K562 (cell line): Measurements from ENCODE around the gene RNFT2.

Experiments
- NBN ChIP-seq: fragments of 450-650 bp; IDR thresholded peaks from 2 replicates; pipeline ENCODE4 v1.6.1; 2016; ENCODE audit warnings: low read depth, mild to moderate bottlenecking
- NFYB ChIP-seq: IDR thresholded peaks from 2 replicates; pipeline ENCODE4 v1.6.1; 2011; ENCODE audit warnings: mild to moderate bottlenecking, moderate library complexity; ENCODE audit not compliant: insufficient read length; ENCODE audit errors: extremely low read depth
- NR2F6 ChIP-seq: fragments of 450-650 bp; formaldehyde crosslinking; IDR thresholded peaks from 2 replicates; pipeline ENCODE4 v1.4.0; 2020; ENCODE audit warnings: mild to moderate bottlenecking
- POLR2AphosphoS5 ChIP-seq: IDR thresholded peaks from 2 replicates; pipeline ENCODE4 v1.6.1; 2011; ENCODE audit warnings: mild to moderate bottlenecking, low read depth, low read length, moderate library complexity; ENCODE audit not compliant: control insufficient read depth, insufficient read depth
- TAF1 ChIP-seq: IDR thresholded peaks from 2 replicates; pipeline ENCODE4 v1.6.1; 2011; ENCODE audit warnings: mild to moderate bottlenecking, low read length, moderate library complexity; ENCODE audit not compliant: insufficient read depth, control insufficient read depth, severe bottlenecking; ENCODE audit errors: extremely low read depth
- TCF3 ChIP-seq: sonication (generic); formaldehyde crosslinking; IDR thresholded peaks from 2 replicates; pipeline ENCODE4 v1.4.0; 2020; ENCODE audit warnings: mild to moderate bottlenecking, missing genetic modification reagents
- TEAD1 ChIP-seq, 2 experiments: fragments of 450-650 bp in 1 of 2; sonication (generic) in 1 of 2; formaldehyde crosslinking; IDR thresholded peaks; 2 replicates each; pipeline versions ENCODE4 v1.4.0 to v1.8.0; 2020 to 2022; ENCODE audit warnings: mild to moderate bottlenecking in 2 of 2, missing genetic modification reagents in 1 of 2
- ZBED1 ChIP-seq: IDR thresholded peaks from 2 replicates; pipeline ENCODE4 v1.6.1; 2014
- ZBTB43 ChIP-seq: sonication (generic); formaldehyde crosslinking; IDR thresholded peaks from 2 replicates; pipeline ENCODE4 v1.8.0; 2023; ENCODE audit warnings: mild to moderate bottlenecking, missing genetic modification reagents
- ZFP1 ChIP-seq: fragments of 450-650 bp; formaldehyde crosslinking; IDR thresholded peaks from 2 replicates; pipeline ENCODE4 v1.4.0; 2020; ENCODE audit warnings: mild to moderate bottlenecking, mixed read lengths
- ZKSCAN1 ChIP-seq: fragments of 150-350 bp; IDR thresholded peaks from 2 replicates; pipeline ENCODE4 v1.6.1; 2016; ENCODE audit warnings: low read depth, low read length
- ZNF133 ChIP-seq: fragments of 250-450 bp; sonication (Bioruptor Pico); IDR thresholded peaks from 2 replicates; pipeline ENCODE4 v1.4.0; 2020; ENCODE audit warnings: mild to moderate bottlenecking
- ZNF174 ChIP-seq: fragments of 250-450 bp; sonication (Bioruptor Pico); IDR thresholded peaks from 2 replicates; pipeline ENCODE4 v1.4.0; 2020; ENCODE audit warnings: mild to moderate bottlenecking

- no peak for TF ChIP-seq ZFP1
- no peak for TF ChIP-seq ZBTB43 (CRISPR knock-in tag)
- TF ChIP-seq ZNF174 (CRISPR knock-in tag): no peak
- TF ChIP-seq TCF3 (CRISPR knock-in tag): no peak
- no peak for TF ChIP-seq POLR2AphosphoS5
- TF ChIP-seq TEAD1 (CRISPR knock-in tag; IDR thresholded peaks at IDR 0.05): no peak
- TF ChIP-seq ZKSCAN1: no peak
- no peak for TF ChIP-seq NBN
- no peak for TF ChIP-seq NR2F6
- no peak for TF ChIP-seq NFYB
- TF ChIP-seq TAF1: no peak
- TF ChIP-seq ZBED1: no peak
- no peak for TF ChIP-seq ZNF133 (CRISPR knock-in tag)
Observed at GRCh38 chr12:116765271-116765670, 27.2 kb downstream of the RNFT2 start.
